Stomach (tissue), 4 donors: Measurements from ENCODE around the gene CEP152.

Source experiments
- POLR2A ChIP-seq, 4 donors: fragments of 450-650 bp; IDR thresholded peaks; one replicate each; pipeline ENCODE4 v1.6.1; 2016; ENCODE audit warnings: antibody characterized with exemption in 4 of 4, control low read depth in 2 of 4, mild to moderate bottlenecking in 1 of 4, moderate library complexity in 1 of 4
- POLR2AphosphoS5 ChIP-seq, 3 donors: sonication (generic); formaldehyde crosslinking; IDR thresholded peaks; one replicate each; pipeline ENCODE4 v1.6.1; 2016; ENCODE audit warnings: antibody characterized with exemption in 3 of 3
- TF ChIP-seq, protein P1 (sequence below), 7 experiments: fragments of 450-650 bp in 4 of 7; fragments of 200-600 bp in 3 of 7; sonication (generic) in 3 of 7; IDR thresholded peaks; one replicate each; pipeline ENCODE4 v1.5.1; 2016 to 2019; ENCODE audit warnings: antibody characterized with exemption in 7 of 7, control low read depth in 2 of 7, mild to moderate bottlenecking in 1 of 7

DNA sequence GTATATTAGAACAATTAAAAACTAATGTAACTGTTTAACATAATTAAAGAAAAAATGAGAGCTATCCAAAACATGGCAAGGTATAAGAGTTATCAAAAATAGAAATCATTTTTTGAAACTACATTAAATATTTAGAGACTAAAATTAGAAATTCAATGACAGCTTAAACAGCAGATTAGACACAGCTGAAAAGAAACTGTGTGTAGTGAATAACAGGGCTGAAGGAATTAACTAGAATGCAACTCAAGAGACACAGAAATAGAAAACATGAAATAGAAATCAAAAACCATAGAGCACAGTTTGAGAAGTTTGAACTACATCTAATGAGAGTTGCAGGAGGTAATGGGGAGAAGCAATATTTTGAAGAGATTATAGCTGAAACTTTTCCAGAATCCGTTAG lies 105.5 kb downstream of the CEP152 start:
- TF ChIP-seq, protein P1, sequence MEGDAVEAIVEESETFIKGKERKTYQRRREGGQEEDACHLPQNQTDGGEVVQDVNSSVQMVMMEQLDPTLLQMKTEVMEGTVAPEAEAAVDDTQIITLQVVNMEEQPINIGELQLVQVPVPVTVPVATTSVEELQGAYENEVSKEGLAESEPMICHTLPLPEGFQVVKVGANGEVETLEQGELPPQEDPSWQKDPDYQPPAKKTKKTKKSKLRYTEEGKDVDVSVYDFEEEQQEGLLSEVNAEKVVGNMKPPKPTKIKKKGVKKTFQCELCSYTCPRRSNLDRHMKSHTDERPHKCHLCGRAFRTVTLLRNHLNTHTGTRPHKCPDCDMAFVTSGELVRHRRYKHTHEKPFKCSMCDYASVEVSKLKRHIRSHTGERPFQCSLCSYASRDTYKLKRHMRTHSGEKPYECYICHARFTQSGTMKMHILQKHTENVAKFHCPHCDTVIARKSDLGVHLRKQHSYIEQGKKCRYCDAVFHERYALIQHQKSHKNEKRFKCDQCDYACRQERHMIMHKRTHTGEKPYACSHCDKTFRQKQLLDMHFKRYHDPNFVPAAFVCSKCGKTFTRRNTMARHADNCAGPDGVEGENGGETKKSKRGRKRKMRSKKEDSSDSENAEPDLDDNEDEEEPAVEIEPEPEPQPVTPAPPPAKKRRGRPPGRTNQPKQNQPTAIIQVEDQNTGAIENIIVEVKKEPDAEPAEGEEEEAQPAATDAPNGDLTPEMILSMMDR (IDR thresholded peaks at IDR 0.05): no peak
- TF ChIP-seq POLR2A (IDR thresholded peaks at IDR 0.05): no peak
- no peak for TF ChIP-seq POLR2AphosphoS5 (IDR thresholded peaks at IDR 0.05)
